ENCODE measurements around the gene UGT1A8.

- TF ChIP-seq CTCF (IDR thresholded peaks at IDR 0.05 in 8 of 11, conservative IDR thresholded peaks at IDR 0.05 in 3 of 11) (no peak), POLR2AphosphoS5 (IDR thresholded peaks at IDR 0.05) (no peak)
These were observed 74.3 kb downstream of the UGT1A8 start for GRCh38 chr2:233691443-233692433.

Data from spleen (tissue), 7 donors.